Vagina (tissue), 2 donors: ENCODE data around the gene ASXL3.

ENCODE experiments used
- CTCF ChIP-seq, 3 experiments: fragments of 450-650 bp in 2 of 3; fragments of 200-600 bp in 1 of 3; sonication (generic) in 1 of 3; IDR thresholded peaks; one replicate each; pipeline ENCODE4 v1.5.1; 2017 to 2019; ENCODE audit warnings: antibody characterized with exemption in 3 of 3, mild to moderate bottlenecking in 2 of 3, moderate library complexity in 2 of 3
- POLR2A ChIP-seq, 2 donors: fragments of 450-650 bp; IDR thresholded peaks; one replicate each; pipeline ENCODE4 v1.6.1; 2017; ENCODE audit warnings: antibody characterized with exemption in 2 of 2, mild to moderate bottlenecking in 2 of 2, moderate library complexity in 2 of 2
- POLR2AphosphoS5 ChIP-seq, 2 donors: sonication (generic); formaldehyde crosslinking; IDR thresholded peaks; one replicate each; pipeline ENCODE4 v1.9.0; 2017; ENCODE audit warnings: antibody characterized with exemption in 2 of 2, mild to moderate bottlenecking in 2 of 2, low read depth in 1 of 2; ENCODE audit not compliant: insufficient read depth in 1 of 2

DNA sequence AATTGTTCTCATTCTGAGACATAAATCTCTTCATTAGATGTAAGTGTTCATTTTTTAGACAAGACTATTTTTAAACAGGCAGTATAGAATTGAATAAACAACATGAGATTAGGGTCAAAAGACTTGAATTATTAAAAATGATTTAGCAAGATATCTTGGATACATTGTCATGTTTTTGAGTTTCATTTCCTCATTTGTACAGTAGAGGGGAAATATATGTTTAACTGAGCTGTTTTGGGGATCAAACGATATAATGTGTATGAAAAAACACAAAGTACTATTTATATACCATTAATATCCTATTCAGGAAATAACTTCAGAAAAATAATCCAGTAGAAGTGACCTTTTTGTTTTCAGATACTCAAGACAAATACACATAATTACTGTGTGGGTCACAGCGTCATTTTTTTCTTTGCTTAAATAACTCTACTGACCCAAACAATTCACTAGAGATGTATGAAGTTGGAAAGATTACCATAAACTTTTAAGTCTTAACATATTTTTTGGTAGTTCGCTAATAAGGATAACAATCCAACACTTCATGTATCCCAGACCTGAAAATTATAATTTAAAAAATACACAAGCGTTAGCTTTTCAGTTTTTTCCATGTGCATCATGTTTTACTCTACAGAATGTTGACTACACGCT, 896 bp upstream of the ASXL3 start:
- TF ChIP-seq CTCF (IDR thresholded peaks at IDR 0.05): no peak
- TF ChIP-seq POLR2A (IDR thresholded peaks at IDR 0.05): no peak
- TF ChIP-seq POLR2AphosphoS5 (IDR thresholded peaks at IDR 0.05; ENCODE audit: insufficient read depth in 1 of 2, low read depth in 1 of 2): no peak
